Activated T-cell treated with anti-CD3 and anti-CD28 coated beads, Interleukin-2, amount 50 U/mL, for 72 hours (primary cell): ENCODE results near the gene NCBP3. TPM values are rescaled to one million over a fixed set of nuclear protein-coding genes. Genes with fewer than 3 reads are reported as not detected.

Experiments used
- ATAC-seq, 2 donors: fragments of 150-1000 bp; cut with Tn5 transposase; replicated peaks in 1 of 2; 2 replicates each; pipeline ENCODE4 v1.10.0; 2021; ENCODE audit warnings: moderate library complexity in 2 of 2, mild to moderate bottlenecking in 1 of 2
- DNase-seq, 2 donors: peaks; one replicate each; pipeline ENCODE4 v3.0.0; 2021 to 2022; ENCODE audit warnings: mixed read lengths in 1 of 2
- H3K27ac Mint-ChIP-seq: one replicate; pipeline ENCODE4 v1.8.0; 2022; ENCODE audit warnings: mild to moderate bottlenecking, moderate library complexity, mixed read lengths
- H3K27me3 Mint-ChIP-seq: one replicate; pipeline ENCODE4 v1.8.0; 2022; ENCODE audit warnings: low read depth, mixed read lengths
- H3K36me3 Mint-ChIP-seq, 2 donors: one replicate each; pipeline ENCODE4 v1.8.0; 2022; ENCODE audit warnings: mixed read lengths in 2 of 2, mild to moderate bottlenecking in 1 of 2; ENCODE audit not compliant: insufficient read depth in 2 of 2
- H3K4me1 Mint-ChIP-seq: one replicate; pipeline ENCODE4 v1.8.0; 2022; ENCODE audit warnings: low read depth, mixed read lengths
- H3K4me3 Mint-ChIP-seq, 2 donors: one replicate each; pipeline ENCODE4 v1.8.0; 2022; ENCODE audit warnings: mild to moderate bottlenecking in 2 of 2, mixed read lengths in 2 of 2, moderate library complexity in 2 of 2
- H3K9me3 Mint-ChIP-seq, 2 donors: one replicate each; pipeline ENCODE4 v1.8.0; 2022; ENCODE audit warnings: mixed read lengths in 2 of 2
- total RNA-seq, 2 donors: library from RNA; stranded (reverse); gene quantifications; one replicate each; pipeline ENCODE4 v1.2.3, GENCODE V29; 2022

The NCBP3 gene
- total RNA-seq, 2 donors from 2014 or later = 65.1 to 65.8 TPM

DNA sequence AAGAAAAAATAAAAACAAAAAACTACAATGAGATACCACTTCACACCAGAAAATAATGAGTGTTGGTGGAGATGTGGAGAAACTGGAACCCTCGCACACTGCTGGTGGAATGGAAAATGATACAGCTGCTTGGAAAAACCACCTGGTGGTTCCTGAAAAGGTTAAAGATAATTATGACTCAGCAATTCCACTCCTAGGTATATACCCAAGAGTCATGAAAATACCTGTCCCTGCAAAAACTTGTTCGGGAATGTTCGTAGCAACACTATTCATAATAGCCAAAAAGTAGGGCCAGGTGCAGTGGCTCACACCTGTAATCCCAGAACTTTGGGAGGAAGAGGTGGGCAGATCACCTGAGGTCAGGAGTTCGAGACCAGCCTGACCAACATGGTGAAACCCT is 36.9 kb downstream of the NCBP3 start:
- Mint-ChIP-seq H3K27me3 (no peaks in the 10 kb centered on the region), H3K27ac (no peak overlapping the region), H3K36me3 (peaks cover 0 to 31% of the 10 kb centered on the region in 2 donors), H3K4me3 (no peak overlapping the region), H3K9me3 (no peaks in the 10 kb centered on the region), H3K4me1 (peaks cover 26% of the 10 kb centered on the region)
- DNase-seq (no peak), ATAC-seq (no peak)

DNA sequence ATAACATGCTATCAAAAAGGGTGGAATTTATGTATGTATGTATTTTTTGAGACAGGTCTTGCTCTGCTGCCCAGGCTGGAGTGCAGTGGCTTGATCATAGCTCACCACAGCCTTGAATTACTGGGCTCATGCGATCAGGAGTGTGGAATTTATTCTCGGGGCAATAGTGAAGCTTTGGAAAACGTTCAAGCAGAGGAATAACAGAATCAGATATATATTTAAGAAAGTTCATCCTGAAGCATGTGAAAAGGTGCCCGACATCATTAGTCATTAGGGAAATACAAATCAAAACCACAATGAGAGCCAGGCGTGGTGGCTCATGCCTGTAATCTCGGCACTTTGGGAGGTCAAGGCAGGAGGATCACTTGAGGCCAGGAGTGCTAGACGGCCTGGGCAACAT is 37.3 kb downstream of the NCBP3 start:
- Mint-ChIP-seq H3K27ac (no peak overlapping the region), H3K4me1 (peaks cover 30% of the 10 kb centered on the region), H3K27me3 (no peaks in the 10 kb centered on the region), H3K4me3 (no peak overlapping the region), H3K9me3 (no peaks in the 10 kb centered on the region), H3K36me3 (peaks cover 0 to 30% of the 10 kb centered on the region in 2 donors)
- ATAC-seq (no peak), DNase-seq (no peak)

DNA sequence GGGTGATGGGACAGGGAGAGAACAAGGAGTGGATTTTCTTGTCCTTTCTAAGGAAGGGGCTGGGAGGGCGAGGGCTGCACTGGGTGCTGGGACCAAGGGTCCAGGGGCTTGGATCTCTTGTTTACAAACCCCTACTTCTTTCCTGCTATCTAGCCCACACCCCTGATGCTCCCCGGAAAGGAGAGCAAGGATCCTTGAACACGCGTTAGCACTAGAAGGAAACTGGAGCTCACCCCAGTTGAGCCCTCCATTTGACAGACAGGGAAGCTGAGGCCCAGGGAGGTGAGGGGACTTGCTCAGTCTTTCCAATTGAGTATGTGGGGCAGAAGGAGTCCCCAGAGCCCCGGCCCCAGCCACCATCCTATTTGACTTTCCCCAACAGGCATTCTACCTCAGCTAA is 40.5 kb downstream of the NCBP3 start:
- Mint-ChIP-seq H3K27ac (no peak overlapping the region), H3K9me3 (no peaks in the 10 kb centered on the region), H3K4me1 (peaks cover 30% of the 10 kb centered on the region), H3K27me3 (no peaks in the 10 kb centered on the region), H3K36me3 (peaks cover 0 to 22% of the 10 kb centered on the region in 2 donors), H3K4me3 (no peak overlapping the region)
- DNase-seq = no peak
- ATAC-seq = no peak

DNA sequence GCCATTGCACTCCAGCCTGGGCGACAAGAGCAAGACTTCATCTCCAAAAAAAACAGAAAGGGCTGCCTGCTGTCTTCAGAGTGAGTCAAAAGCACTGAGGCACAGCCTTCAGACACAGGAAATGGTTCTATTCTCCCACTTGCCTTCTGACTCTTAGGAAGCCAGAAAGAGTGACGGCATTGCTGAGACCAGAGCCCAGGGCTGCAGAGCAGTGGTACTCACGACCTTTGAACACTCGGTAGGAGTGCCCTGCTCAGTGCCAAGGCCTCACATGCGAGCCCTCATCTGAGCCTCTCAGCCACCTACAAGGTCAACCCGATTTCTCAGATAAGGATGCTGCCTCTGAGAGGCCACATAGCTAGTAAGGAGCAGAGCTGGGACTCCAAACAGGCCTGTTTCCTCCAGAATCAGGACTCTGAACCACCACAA is 41.5 kb downstream of the NCBP3 start:
- Mint-ChIP-seq H3K27me3 (no peaks in the 10 kb centered on the region), H3K4me3 (peak overlapping the region; percentile 0 to 33), H3K36me3 (peaks cover 0 to 17% of the 10 kb centered on the region in 2 donors), H3K27ac (no peak overlapping the region), H3K9me3 (no peaks in the 10 kb centered on the region), H3K4me1 (peaks cover 30% of the 10 kb centered on the region)
- ATAC-seq (peak; percentile 96 to 98), DNase-seq (peak; percentile 55 to 63)

GRCh38 chr17:3803308-3803640 is 42.8 kb downstream of the NCBP3 start:
- no peak for DNase-seq
- Mint-ChIP-seq H3K27me3 (no peaks in the 10 kb centered on the region), H3K27ac (no peak overlapping the region), H3K4me3 (no peak overlapping the region), H3K9me3 (no peaks in the 10 kb centered on the region), H3K4me1 (peaks cover 28% of the 10 kb centered on the region), H3K36me3 (peaks cover 0 to 13% of the 10 kb centered on the region in 2 donors)
- ATAC-seq = no peak

DNA sequence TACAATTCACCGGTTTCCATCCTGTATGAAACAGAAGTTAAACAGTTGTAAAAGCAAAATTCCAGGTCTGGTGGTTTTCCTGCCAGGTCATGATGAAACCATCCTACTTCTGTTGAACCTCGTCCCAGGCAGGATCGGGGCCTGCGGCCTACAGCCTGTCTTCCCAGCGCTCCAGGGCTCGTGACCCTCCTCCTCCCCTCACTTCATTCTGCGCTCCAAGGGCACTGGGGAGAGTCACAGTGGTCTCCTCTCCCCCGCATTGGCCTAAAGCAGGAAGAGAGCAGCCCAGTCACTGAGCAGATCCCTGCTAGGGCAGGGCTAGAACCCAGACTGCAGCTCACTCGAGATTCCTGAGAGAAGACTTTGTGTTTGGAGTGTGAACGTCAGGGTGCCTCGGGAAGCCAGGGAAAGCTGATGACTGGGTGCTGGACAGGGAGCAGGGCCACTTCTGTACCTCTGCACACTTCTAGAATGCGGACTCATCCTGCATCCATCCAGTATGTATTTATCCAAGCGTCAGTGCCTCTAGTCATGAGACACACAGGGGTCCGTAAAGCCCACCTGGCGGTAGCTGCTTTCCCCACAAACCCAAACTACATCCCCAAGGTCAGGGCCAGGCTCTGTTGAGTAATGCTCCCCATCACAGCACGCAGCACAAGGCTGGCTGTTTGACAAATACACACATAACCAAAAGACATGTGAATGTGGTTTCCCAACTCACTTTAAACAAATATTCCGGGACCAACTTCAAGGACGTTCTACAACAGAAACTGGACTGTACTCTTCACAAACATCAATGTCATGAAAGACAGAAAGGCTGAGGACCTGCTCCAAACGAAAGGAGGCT is 43.4 kb downstream of the NCBP3 start:
- ATAC-seq (no peak), DNase-seq (no peak)
- Mint-ChIP-seq H3K4me3 (no peak overlapping the region), H3K9me3 (no peaks in the 10 kb centered on the region), H3K27me3 (no peaks in the 10 kb centered on the region), H3K27ac (no peak overlapping the region), H3K36me3 (peaks cover 0 to 9% of the 10 kb centered on the region in 2 donors), H3K4me1 (peaks cover 28% of the 10 kb centered on the region)

DNA sequence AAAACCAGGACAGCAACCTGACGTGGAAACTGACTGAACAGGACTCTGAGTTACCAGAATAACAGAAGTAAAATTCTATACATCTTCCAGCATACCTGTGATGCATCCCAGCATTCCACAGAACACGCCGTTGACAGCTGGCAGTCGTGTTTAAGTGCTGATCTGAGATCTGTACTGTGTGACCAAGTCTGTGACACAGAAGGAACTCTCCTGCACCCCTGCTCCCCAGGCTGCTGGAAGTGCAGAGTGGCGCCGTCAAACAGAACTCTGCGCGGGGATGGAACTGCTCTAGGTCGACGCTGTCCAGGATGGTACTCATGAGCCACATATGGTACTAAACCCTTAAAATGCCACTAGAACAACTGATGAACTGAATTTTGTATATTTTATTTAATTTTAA is 44.3 kb downstream of the NCBP3 start:
- peaks cover 37% of the 10 kb centered on the region for H3K4me1 Mint-ChIP-seq
- ATAC-seq (no peak), DNase-seq (no peak)

DNA sequence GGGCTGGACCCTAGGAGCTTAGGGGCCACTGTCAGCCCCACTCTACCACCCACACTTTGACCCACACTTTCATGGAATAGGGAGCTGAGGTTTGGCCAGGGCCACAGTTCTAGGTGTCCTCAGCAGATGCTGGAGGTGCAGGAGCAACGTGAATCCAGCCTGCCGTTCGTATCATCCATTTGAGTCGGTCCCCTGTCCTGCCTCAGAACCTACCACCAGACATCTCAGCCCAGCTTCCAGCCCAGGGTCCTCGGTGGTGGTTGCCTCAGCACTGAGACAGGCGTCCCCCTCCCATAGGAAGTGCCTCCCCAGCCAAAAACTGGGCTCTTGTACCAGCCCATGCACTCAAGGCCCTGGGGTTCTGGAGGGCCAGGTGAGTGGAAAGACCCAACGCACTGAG is 44.7 kb downstream of the NCBP3 start:
- Mint-ChIP-seq H3K9me3 (no peaks in the 10 kb centered on the region), H3K4me1 (peaks cover 42% of the 10 kb centered on the region), H3K4me3 (no peak overlapping the region), H3K36me3 (peaks cover 0 to 1% of the 10 kb centered on the region in 2 donors), H3K27me3 (no peaks in the 10 kb centered on the region), H3K27ac (no peak overlapping the region)
- ATAC-seq (no peak), DNase-seq (no peak)

More for the DNA sequence above, 44.3 kb downstream of the NCBP3 start:
- Mint-ChIP-seq H3K27me3 (no peaks in the 10 kb centered on the region), H3K4me3 (no peak overlapping the region), H3K9me3 (no peaks in the 10 kb centered on the region), H3K27ac (no peak overlapping the region), H3K36me3 (peaks cover 0 to 1% of the 10 kb centered on the region in 2 donors)

DNA sequence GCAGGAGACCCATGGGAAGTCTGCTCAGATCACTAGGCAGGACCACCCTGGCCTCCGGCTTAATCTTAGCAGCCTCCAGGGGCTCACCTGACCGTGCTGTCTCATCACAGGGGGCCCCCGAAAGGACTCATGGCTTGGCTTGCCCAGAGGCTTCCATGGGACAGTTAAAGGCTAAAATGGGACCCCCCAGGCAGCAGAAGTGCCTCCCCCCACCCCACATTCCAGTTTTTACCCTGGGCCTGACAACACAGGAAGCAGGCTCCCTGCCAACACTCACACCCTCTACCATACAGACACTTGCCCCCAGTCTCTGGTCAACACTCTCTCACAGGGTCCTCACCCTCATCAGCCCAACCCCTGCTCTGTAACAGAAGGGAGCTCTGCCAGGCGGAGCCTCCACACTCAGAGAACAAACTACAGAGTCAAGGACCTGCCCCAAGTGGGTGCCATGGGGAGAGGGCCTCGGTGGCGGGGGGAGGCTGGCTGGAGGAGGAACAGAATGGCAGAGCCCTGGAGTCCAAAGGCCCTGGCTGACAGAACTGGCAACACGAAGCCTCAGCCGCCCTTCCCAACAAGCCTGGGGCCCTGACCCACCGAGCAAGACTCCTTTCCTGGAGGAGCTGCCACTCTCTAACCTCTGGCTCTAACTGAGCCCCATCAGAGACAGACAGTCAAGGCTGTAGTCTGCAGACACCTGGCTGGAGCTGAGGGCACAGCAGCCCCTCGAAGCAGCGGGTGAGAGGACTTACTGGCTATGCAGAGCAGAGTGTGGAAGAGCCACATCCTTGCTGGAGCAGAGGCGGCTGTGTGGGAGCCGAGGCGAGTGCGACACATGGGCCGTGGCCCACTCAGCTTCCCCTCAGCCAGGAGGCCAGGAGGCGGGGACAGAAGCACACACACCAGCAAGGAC is 45.4 kb downstream of the NCBP3 start, which contains the start of gene ITGAE:
Gene ITGAE, minus strand, starts transcription at position 827 of the 910 bp plus-strand sequence. Its CDS starts 44 bp downstream, at position 783.
- H3K4me1 Mint-ChIP-seq = peaks cover 49% of the 10 kb centered on the region
- no peak for ATAC-seq
- no peak within 1 kb of the TSS for H3K27ac Mint-ChIP-seq

GRCh38 chr17:3799181-3799945 is 46.7 kb downstream of the NCBP3 start:
- peaks cover 0 to 1% of the 10 kb centered on the region in 2 donors for H3K36me3 Mint-ChIP-seq
- H3K4me1 Mint-ChIP-seq = peaks cover 50% of the 10 kb centered on the region
- no peaks in the 10 kb centered on the region for H3K9me3 Mint-ChIP-seq
- ATAC-seq (no peak), DNase-seq (no peak)
- H3K4me3 Mint-ChIP-seq = no peak overlapping the region
- no peak overlapping the region for H3K27ac Mint-ChIP-seq
- H3K27me3 Mint-ChIP-seq = no peaks in the 10 kb centered on the region

More for the DNA sequence above, 45.4 kb downstream of the NCBP3 start, which contains the start of gene ITGAE:
- Mint-ChIP-seq H3K9me3 (no peaks in the 10 kb centered on the region), H3K36me3 (peaks cover 0 to 1% of the 10 kb centered on the region in 2 donors), H3K27me3 (no peaks in the 10 kb centered on the region), H3K4me3 (no peak within 1 kb of the TSS)
- no peak for DNase-seq

DNA sequence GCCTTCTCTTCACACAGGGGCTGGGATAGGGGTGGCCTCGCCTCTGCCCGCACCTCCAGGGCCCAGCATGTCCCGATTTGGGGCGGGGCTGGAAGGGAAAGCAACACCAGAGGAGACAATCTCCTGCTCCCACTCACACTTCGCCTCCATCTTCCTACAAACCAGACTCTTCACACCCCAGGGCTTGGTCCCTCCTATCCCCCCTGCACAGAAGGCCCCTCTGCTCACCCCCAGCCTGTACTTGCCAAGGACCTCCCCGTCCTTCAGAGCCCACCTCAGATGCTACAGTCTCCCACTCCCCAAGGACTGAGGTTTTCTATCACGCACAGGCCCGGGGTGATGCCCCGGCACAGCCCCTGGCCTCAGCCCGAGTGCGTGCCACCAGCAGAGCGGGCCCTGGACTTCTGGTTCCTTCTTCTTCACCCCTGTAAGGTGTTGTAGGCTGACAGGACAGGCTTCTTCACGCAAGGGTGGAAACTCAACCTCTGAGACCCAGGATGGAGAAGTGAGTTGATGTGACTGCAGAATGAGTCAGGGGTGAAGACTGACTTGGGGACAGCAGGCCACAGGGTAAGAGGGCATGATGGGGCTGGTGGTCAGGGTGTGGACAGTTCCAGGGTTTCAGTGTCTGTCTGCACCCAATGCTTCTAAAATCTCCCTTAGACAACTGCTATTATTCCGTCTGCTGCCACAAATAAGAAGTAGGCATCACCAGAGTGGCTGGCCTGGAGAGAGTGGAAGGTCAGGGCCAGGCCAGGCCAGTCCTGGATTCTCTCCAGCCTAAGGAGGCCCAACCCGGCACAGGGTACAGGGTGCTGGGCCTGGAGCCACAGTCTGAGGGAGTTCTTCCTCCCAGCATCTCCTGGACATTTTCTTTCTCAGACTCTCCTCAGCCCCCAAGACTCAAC is 47.5 kb downstream of the NCBP3 start:
- Mint-ChIP-seq H3K36me3 (peaks cover 0 to 1% of the 10 kb centered on the region in 2 donors), H3K27me3 (peaks cover 2% of the 10 kb centered on the region), H3K9me3 (no peaks in the 10 kb centered on the region), H3K4me1 (peaks cover 45% of the 10 kb centered on the region), H3K4me3 (peak overlapping the region in 1 of 2 donors; percentile 34), H3K27ac (no peak overlapping the region)
- DNase-seq (no peak), ATAC-seq (no peak)

GRCh38 chr17:3796822-3797170 is 49.2 kb downstream of the NCBP3 start:
- Mint-ChIP-seq H3K27me3 (peaks cover 16% of the 10 kb centered on the region), H3K9me3 (no peaks in the 10 kb centered on the region), H3K36me3 (no peaks in the 10 kb centered on the region), H3K4me3 (peak overlapping the region; percentile 59 to 66), H3K4me1 (peaks cover 59% of the 10 kb centered on the region), H3K27ac (no peak overlapping the region)
- ATAC-seq (peak; percentile 16 to 39), DNase-seq (peak in 1 of 2 donors; percentile 18)
